OCI-LY7 (cell line): ENCODE measurements around the gene CELF6.
"Not testable (repeated sequence)": the region's sequence is repeated elsewhere in the genome, so short reads cannot be mapped to it uniquely, and the experiment has no call there.

Source experiments
- CTCF ChIP-seq: fragments of 200-600 bp; sonication (generic); conservative IDR thresholded peaks from 2 replicates; pipeline ENCODE4 v1.5.1; 2014; ENCODE audit warnings: mild to moderate bottlenecking, antibody characterized with exemption, low read length, moderate library complexity, mixed read lengths
- EZH2phosphoT487 ChIP-seq: fragments of 200-600 bp; sonication (generic); IDR thresholded peaks from 2 replicates; pipeline ENCODE4 v1.6.1; 2018; ENCODE audit warnings: low read depth, borderline replicate concordance, mild to moderate bottlenecking, mixed run types, antibody characterized with exemption, low read length, moderate library complexity, mixed read lengths

GRCh38 chr15:72275635-72276325 lies 44.2 kb downstream of the CELF6 start:
- not testable (repeated sequence) for TF ChIP-seq CTCF, EZH2phosphoT487
